ENCODE results near the gene DLX6.
"Not testable (repeated sequence)": the region's sequence is repeated elsewhere in the genome, so short reads cannot be mapped to it uniquely, and the experiment has no call there.

The DLX6 gene

GRCh38 chr7:97024209-97025129 lies 19.1 kb downstream of the DLX6 start, which contains the start of gene DLX5:
TSS of gene DLX5 (minus strand) at chr7:97024831. CDS start at chr7:97024623, 208 bp downstream.
- DNase-seq (ENCODE audit: low spot score) = peak; percentile 79

GRCh38 chr7:97025130-97025499 lies 19.8 kb downstream of the DLX6 start:
- no peak for DNase-seq (ENCODE audit: low spot score)

- peak; percentile 66 for DNase-seq (ENCODE audit: low spot score)
Observed at GRCh38 chr7:97025983-97026714, 20.8 kb downstream of the DLX6 start.

- no peak for DNase-seq (ENCODE audit: low spot score)
Observed at GRCh38 chr7:97026715-97027426, 21.5 kb downstream of the DLX6 start.

GRCh38 chr7:97027427-97028234 lies 22.3 kb downstream of the DLX6 start:
- peak; percentile 81 for DNase-seq (ENCODE audit: low spot score)

- DNase-seq (ENCODE audit: low spot score) = not testable (repeated sequence)
Observed at GRCh38 chr7:97034213-97034852, 29.0 kb downstream of the DLX6 start.

- no peak for DNase-seq (ENCODE audit: low spot score)
Observed at GRCh38 chr7:97039374-97040065, 34.2 kb downstream of the DLX6 start.

- DNase-seq (ENCODE audit: low spot score) = no peak
Observed at GRCh38 chr7:97043281-97043680, 37.9 kb downstream of the DLX6 start.
